Activated CD4-positive, CD25-positive, alpha-beta regulatory T cell treated with anti-CD3 and anti-CD28 coated beads, Interleukin-2, amount 50 U/mL, for 24 hours (primary cell): Measurements from ENCODE around the gene ZNF180.
"Not testable (repeated sequence)": the region's sequence is repeated elsewhere in the genome, so short reads cannot be mapped to it uniquely, and the experiment has no call there.

Experiments used
- ATAC-seq, 2 donors: fragments of 150-1000 bp; cut with Tn5 transposase; one replicate each; pipeline ENCODE4 v1.10.0; 2021; ENCODE audit warnings: mild to moderate bottlenecking in 1 of 2, moderate library complexity in 1 of 2

ZNF180 gene

GRCh38 chr19:44496711-44497110 lies 3.6 kb downstream of the ZNF180 start:
- no peak for ATAC-seq

GRCh38 chr19:44476559-44477408 lies 23.5 kb downstream of the ZNF180 start:
- no peak for ATAC-seq

DNA sequence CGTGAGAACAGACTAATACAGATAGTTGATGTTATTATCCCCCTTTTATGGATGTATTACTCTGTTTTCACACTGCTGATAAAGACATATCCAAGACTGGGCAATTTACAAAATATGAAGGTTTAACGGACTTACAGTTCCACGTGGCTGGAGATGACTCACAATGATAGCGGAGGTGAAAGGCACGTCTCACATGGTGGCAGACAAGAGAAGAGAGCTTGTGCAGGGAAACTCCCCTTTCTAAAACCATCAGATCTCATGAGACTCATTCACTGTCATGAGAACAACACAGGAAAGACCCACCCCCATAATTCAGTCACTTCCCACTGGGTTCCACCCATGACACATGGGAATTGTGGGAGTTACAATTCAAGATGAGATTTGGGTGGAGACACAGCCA lies 31.6 kb downstream of the ZNF180 start:
- ATAC-seq = not testable (repeated sequence)

DNA sequence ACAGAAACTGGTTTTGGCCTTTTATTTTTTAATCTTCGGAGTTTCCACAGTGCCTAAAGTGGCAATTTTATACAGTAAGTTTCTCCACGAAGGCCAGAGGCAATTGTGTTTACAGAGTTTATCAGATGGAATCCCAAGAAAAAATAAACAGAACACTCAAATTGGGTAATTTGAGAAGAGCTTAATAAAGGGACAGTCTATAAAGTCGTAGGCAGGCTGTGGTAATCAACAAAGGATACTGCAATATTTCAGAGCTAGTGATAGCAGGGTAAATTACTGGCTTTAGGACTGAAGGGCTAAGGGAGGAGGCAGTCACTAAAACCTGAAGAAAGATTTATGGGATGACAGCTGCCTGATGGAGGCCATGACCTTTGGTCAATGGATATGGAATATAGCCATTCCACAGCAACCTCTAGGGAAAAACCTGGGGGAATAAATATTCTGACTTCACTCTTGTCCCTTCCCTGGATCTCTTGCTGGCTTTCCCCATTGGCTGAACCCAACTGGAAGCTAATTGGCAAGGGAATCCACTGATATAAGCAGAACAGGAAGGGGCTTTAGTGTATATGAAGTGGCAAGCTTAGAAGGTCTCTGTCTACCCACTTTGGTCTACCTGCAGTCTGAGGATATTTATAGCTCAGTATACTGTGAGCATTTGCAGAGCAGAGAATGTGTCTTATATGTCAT lies 37.6 kb downstream of the ZNF180 start:
- ATAC-seq = not testable (repeated sequence)

GRCh38 chr19:44456016-44456415 lies 44.3 kb downstream of the ZNF180 start:
- ATAC-seq = not testable (repeated sequence)

- ATAC-seq = no peak
Observed at GRCh38 chr19:44455100-44455499, 45.2 kb downstream of the ZNF180 start.

- no peak for ATAC-seq
Observed at GRCh38 chr19:44452367-44452766, 48.0 kb downstream of the ZNF180 start.

DNA sequence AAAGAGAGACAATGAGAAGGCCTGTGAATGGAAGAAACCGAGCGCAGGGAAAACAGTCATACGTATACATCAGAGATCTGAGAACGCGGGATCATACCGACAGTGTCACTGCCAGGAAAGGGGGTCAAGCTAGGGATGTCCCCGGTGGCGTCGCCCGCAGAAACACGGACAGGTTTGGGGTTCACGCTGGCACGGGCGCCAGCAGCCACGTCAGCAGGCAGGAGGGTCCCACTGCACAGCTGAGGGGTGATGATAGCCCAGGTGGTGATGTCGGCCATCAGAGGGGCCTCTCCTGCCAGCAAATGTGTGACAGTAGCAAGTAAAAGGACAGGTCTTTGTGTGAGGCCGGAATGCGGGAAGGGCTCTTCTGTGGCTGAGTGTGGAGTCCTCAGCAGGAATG lies 48.6 kb downstream of the ZNF180 start:
- no peak for ATAC-seq

- ATAC-seq = peak; percentile 84 to 94
Observed at GRCh38 chr19:44447916-44448674, 52.2 kb downstream of the ZNF180 start, which contains the start of gene ZNF229. Gene ZNF229, minus strand, starts transcription at chr19:44448472. Its CDS starts 5,625 bp downstream, at chr19:44442847.

GRCh38 chr19:44438441-44438840 lies 61.9 kb downstream of the ZNF180 start:
- ATAC-seq = no peak

DNA sequence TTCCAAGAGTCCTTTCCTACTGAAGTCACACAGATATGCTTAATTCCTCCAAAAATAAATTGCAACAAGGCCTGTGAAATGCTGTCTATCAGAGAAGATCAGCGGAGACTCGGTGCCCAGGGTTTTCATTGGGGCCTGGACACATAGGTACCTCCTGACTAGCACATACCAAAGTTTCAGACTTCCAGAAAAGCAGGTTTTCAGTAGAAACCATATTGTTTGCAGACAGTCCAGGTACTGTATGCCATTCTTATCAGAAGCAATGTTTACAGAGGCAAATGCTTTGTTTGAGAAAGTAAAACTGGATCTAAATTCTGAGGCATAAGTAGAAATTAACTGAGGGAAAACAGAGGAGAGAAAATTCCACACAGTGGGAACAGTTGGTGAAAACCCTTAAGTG lies 64.9 kb downstream of the ZNF180 start:
- no peak for ATAC-seq

- ATAC-seq = no peak
Observed at GRCh38 chr19:44430956-44431355, 69.4 kb downstream of the ZNF180 start.
